ENCODE measurements around the gene ZBTB21.

DNA sequence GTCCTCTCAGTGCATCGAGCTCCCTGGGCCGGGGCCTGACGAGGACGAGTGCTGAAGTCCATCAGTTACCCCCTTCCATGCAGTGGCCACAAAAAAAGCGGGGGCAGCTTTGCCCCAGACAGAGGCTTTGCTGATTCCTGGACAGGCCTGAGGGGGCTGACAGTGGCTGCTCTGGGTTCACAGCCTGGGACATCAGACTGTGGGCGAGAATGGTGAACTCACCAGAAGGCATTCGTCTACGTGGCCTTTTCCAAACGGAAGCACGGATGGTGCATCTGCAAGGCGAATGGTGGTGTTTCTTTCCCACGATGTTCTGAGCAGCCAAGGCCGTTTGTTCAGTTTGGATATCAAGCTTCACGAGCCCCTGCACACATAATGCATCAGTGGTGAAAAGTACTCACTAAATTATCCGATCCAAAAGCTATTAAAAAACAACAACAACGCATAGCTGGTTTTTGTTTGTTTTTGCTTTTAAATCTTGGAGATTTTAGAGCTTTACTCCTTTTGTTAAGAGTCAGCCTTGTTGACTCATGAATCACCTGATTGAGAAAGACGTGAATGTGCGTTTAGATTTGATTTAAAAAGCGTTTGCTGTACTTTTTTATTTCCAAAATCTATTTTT, 6.3 kb upstream of the ZBTB21 start:
- TF ChIP-seq POLR2A (IDR thresholded peaks at IDR 0.05; ENCODE audit: control extremely low read depth in 1 of 2, low read depth in 2 of 2, low read length in 2 of 2) (no peak), POLR2AphosphoS5 (IDR thresholded peaks at IDR 0.05; ENCODE audit: low read depth, low read length) (no peak), CTCF (IDR thresholded peaks at IDR 0.05; ENCODE audit: control extremely low read depth in 1 of 3, insufficient read depth in 1 of 3, low read depth in 1 of 3, low read length in 3 of 3) (no peak), PHF8 (conservative IDR thresholded peaks at IDR 0.05; ENCODE audit: low read depth, low read length) (no peak), CTBP2 (IDR thresholded peaks at IDR 0.05; ENCODE audit: borderline replicate concordance, insufficient read depth, insufficient read length, low read length) (no peak), EZH2 (IDR thresholded peaks at IDR 0.05; ENCODE audit: low read depth, low read length, severe bottlenecking) (no peak), EGR1 (IDR thresholded peaks at IDR 0.05; ENCODE audit: borderline replicate concordance, low read depth, low read length) (no peak), RXRA (IDR thresholded peaks at IDR 0.05; ENCODE audit: insufficient read depth, low read depth, low read length) (no peak), TCF12 (IDR thresholded peaks at IDR 0.05; ENCODE audit: low read depth, low read length) (no peak), KDM4A (IDR thresholded peaks at IDR 0.05; ENCODE audit: low read depth, low read length, severe bottlenecking) (no peak), ZNF274 (IDR thresholded peaks at IDR 0.05; ENCODE audit: borderline replicate concordance, extremely low read depth, low read length) (no peak), SP2 (IDR thresholded peaks at IDR 0.05; ENCODE audit: low read length) (no peak)
- TF ChIP-seq, protein P1, sequence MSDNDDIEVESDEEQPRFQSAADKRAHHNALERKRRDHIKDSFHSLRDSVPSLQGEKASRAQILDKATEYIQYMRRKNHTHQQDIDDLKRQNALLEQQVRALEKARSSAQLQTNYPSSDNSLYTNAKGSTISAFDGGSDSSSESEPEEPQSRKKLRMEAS (IDR thresholded peaks at IDR 0.05), result no peak
- TF ChIP-seq, protein P2, sequence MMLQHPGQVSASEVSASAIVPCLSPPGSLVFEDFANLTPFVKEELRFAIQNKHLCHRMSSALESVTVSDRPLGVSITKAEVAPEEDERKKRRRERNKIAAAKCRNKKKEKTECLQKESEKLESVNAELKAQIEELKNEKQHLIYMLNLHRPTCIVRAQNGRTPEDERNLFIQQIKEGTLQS (IDR thresholded peaks at IDR 0.05; ENCODE audit: insufficient read depth, low read depth, low read length), result no peak
